ENCODE results near the gene BLMH.

The BLMH gene

GRCh38 chr17:30218799-30219198 lies 72.9 kb downstream of the BLMH start:
- Histone ChIP-seq H2AFZ (ENCODE audit: low read depth) (no peak overlapping the region), H3K36me3 (ENCODE audit: insufficient read depth) (no peaks in the 10 kb centered on the region), H3K4me2 (no peak overlapping the region), H3K27ac (no peak overlapping the region), H3K4me3 (IDR thresholded peaks at IDR 0.05; ENCODE audit: insufficient read depth, low read depth, low read length) (no peak overlapping the region), H3K27me3 (ENCODE audit: insufficient read depth, low read depth) (no peaks in the 10 kb centered on the region), H3K79me2 (ENCODE audit: insufficient read depth, low read depth) (no peaks in the 10 kb centered on the region), H3K9ac (no peak overlapping the region), H4K20me1 (ENCODE audit: insufficient read depth) (no peaks in the 10 kb centered on the region), H3K4me1 (ENCODE audit: low read depth, poor library complexity, severe bottlenecking) (no peaks in the 10 kb centered on the region)
- TF ChIP-seq CTCF (conservative IDR thresholded peaks at IDR 0.05; ENCODE audit: low read depth, low read length): no peak

- H3K79me2 ChIP-seq (ENCODE audit: insufficient read depth, low read depth): no peaks in the 10 kb centered on the region
- no peaks in the 10 kb centered on the region for H4K20me1 ChIP-seq (ENCODE audit: insufficient read depth)
- no peak for TF ChIP-seq CTCF (conservative IDR thresholded peaks at IDR 0.05; ENCODE audit: low read depth, low read length)
Observed at GRCh38 chr17:30217746-30218245, 73.9 kb downstream of the BLMH start.

GRCh38 chr17:30217054-30217453 lies 74.7 kb downstream of the BLMH start:
- no peak for TF ChIP-seq CTCF (conservative IDR thresholded peaks at IDR 0.05; ENCODE audit: low read depth, low read length)
- Histone ChIP-seq H3K36me3 (ENCODE audit: insufficient read depth) (no peaks in the 10 kb centered on the region), H3K27ac (no peak overlapping the region), H3K4me1 (ENCODE audit: low read depth, poor library complexity, severe bottlenecking) (no peaks in the 10 kb centered on the region), H3K4me3 (IDR thresholded peaks at IDR 0.05; ENCODE audit: insufficient read depth, low read depth, low read length) (no peak overlapping the region), H3K4me2 (no peak overlapping the region), H3K27me3 (ENCODE audit: insufficient read depth, low read depth) (no peaks in the 10 kb centered on the region), H3K9ac (no peak overlapping the region), H2AFZ (ENCODE audit: low read depth) (no peak overlapping the region), H4K20me1 (ENCODE audit: insufficient read depth) (no peaks in the 10 kb centered on the region), H3K79me2 (ENCODE audit: insufficient read depth, low read depth) (no peaks in the 10 kb centered on the region)

More at GRCh38 chr17:30217746-30218245, 73.9 kb downstream of the BLMH start:
- H3K27me3 ChIP-seq (ENCODE audit: insufficient read depth, low read depth): no peaks in the 10 kb centered on the region
- H3K36me3 ChIP-seq (ENCODE audit: insufficient read depth): no peaks in the 10 kb centered on the region
- no peak overlapping the region for H3K27ac ChIP-seq
- H3K4me2 ChIP-seq: no peak overlapping the region
- H3K4me1 ChIP-seq (ENCODE audit: low read depth, poor library complexity, severe bottlenecking): no peaks in the 10 kb centered on the region
- no peak overlapping the region for H3K4me3 ChIP-seq (IDR thresholded peaks at IDR 0.05; ENCODE audit: insufficient read depth, low read depth, low read length)
- H2AFZ ChIP-seq (ENCODE audit: low read depth): no peak overlapping the region
- no peak overlapping the region for H3K9ac ChIP-seq

GRCh38 chr17:30212750-30213149 lies 79.0 kb downstream of the BLMH start:
- Histone ChIP-seq H3K79me2 (ENCODE audit: insufficient read depth, low read depth) (no peaks in the 10 kb centered on the region), H3K4me3 (IDR thresholded peaks at IDR 0.05; ENCODE audit: insufficient read depth, low read depth, low read length) (no peak overlapping the region), H4K20me1 (ENCODE audit: insufficient read depth) (no peaks in the 10 kb centered on the region), H3K27ac (no peak overlapping the region), H3K4me2 (no peak overlapping the region), H3K4me1 (ENCODE audit: low read depth, poor library complexity, severe bottlenecking) (peaks cover 5% of the 10 kb centered on the region), H3K27me3 (ENCODE audit: insufficient read depth, low read depth) (no peaks in the 10 kb centered on the region), H2AFZ (ENCODE audit: low read depth) (no peak overlapping the region), H3K36me3 (ENCODE audit: insufficient read depth) (no peaks in the 10 kb centered on the region), H3K9ac (no peak overlapping the region)
- no peak for TF ChIP-seq CTCF (conservative IDR thresholded peaks at IDR 0.05; ENCODE audit: low read depth, low read length)
